ENCODE results near the gene PRSS22.

The PRSS22 gene

GRCh38 chr16:2848933-2849725, 8.8 kb downstream of the PRSS22 start:
- no peak for DNase-seq

GRCh38 chr16:2846511-2847310, 11.3 kb downstream of the PRSS22 start:
- no peak for DNase-seq

DNA sequence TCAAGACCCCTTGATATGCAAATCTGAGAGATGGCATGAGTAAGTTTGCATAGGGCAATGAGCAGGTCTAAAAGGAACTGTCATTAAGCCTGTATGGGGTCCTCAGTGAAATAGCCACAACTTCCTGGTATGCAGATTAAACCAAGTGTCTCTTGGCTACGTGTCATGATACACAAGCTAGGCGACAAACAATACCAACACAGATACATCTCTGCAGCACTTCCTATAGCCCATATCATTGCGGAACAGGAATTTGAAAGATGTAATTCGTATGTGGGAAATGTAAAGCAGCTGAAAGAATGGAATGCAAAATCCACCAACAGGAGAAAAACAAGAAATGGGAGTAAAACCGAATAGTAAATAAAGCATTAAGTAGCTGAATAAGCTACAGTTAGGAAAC, 12.9 kb downstream of the PRSS22 start:
- DNase-seq = no peak

- no peak for DNase-seq
These were observed 14.4 kb downstream of the PRSS22 start for GRCh38 chr16:2843526-2843925.

DNA sequence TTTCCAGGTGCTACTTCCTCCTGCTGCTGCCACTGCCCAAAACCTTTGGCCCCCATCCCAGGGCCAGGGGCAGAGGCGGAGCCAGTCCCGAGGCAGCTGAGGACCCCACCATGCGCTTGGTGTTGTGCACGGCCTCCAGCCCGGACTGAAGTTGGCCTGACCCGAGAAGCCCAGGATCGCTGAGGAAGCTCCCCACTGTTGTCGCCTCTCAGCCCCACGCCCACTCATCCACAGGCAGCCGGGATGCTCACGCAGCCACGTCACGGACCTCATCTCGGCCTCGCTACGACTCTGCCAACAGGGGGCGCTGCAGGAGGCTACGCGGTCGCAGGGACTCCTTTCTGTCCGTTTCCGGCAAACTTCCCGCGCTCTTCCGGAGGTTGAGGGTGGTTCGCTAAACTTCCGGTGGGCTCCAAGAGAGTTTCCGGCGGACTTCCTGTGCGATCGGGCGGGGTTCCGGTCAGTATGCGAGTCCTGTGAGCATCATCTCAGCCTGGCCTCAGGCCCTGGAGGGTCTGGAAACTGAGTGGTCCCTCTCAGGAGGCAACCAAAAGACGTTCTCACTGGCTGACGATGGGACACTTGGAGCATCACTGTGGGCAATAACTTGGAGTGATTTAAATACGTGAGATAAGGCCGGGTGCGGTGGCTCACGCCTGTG, 15.5 kb downstream of the PRSS22 start:
- no peak for DNase-seq

GRCh38 chr16:2841606-2842339, 16.2 kb downstream of the PRSS22 start:
- DNase-seq = no peak

- DNase-seq = no peak
These were observed 17.1 kb downstream of the PRSS22 start for GRCh38 chr16:2840914-2841313.

- DNase-seq = no peak
These were observed 18.1 kb downstream of the PRSS22 start for GRCh38 chr16:2839650-2840450.

GRCh38 chr16:2838928-2839327, 19.0 kb downstream of the PRSS22 start:
- peak; percentile 7 for DNase-seq

- no peak for DNase-seq
These were observed 21.1 kb downstream of the PRSS22 start for GRCh38 chr16:2836646-2837508.

DNA sequence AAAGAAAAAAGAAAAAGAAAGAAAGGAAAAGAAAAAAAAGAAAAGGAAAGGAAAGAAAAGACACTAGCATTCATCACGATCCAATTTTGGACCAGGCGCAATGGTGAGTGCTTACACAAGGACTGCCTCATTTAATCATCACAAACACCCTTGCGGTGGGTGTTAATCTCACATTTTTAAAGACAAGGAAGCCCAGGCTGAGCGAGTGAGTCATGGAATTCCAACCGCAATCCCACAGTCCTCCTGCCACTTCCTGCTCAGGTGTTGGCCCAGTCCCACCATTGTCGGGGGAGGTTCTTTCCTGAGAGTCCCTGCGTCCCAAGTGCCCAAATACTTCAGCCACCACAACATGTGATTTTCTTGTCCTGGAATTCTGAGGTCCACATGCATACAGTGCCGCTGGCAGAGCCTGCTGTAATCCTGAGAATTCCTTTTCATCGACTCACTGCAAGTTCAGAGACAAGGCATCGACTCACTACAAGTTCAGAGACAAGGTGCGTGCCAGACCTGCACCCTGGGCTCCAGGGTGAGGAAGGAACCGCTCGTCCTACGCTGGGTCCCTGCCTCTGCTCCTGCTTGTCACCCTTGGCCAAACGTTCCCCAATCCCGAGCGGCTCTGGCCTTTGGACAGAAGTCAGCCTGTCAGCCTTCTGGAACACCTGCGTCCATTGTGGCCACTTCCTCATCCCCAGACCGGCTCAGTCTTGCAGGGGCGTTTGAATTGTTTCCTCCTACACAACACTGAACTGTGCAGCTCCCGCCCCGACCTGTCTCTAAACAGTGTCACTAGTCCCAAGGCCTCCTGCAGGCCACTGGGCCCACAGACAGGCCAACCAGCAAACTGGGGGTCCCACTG, 22.1 kb downstream of the PRSS22 start:
- DNase-seq = no peak

DNA sequence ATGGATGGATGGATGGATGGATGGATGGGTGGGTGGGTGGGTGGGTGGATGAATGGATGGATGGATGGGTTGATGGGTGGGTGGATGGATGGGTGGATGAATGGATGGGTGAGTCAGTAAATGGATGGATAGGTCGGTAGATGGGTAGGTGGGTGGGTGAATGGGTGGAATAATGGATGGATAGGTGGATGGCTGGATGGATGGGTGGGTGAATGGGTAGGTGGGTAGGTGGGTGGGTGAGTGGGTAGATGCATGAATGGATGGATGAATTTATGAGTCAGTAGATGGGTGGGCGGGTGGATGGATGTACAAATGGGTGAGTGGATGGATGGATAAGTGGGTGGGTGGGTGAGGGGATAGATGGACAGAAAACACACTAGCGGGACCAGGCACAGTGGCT, 23.0 kb downstream of the PRSS22 start:
- DNase-seq = no peak

GRCh38 chr16:2833776-2834175, 24.2 kb downstream of the PRSS22 start:
- no peak for DNase-seq

- DNase-seq = no peak
These were observed 26.8 kb downstream of the PRSS22 start for GRCh38 chr16:2831203-2831602.

DNA sequence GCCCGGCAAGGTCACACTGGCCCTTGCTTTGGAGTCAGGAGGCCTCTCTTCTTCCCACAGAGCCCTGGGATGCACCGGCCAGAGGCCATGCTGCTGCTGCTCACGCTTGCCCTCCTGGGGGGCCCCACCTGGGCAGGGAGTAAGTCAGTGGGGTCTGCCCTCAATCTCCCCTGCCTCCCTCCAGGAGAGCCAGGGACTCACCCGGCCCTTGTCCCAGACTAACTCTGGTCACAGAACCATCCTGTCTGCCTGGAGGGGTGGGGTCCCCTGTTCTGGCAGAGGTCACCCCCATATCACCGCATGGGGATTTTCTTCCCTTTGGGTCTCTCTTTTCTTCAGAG, 27.6 kb downstream of the PRSS22 start:
- no peak for DNase-seq

GRCh38 chr16:2829501-2830354, 28.2 kb downstream of the PRSS22 start, which contains the start of gene ZG16B:
Gene ZG16B (plus strand): TSS chr16:2830303. CDS start chr16:2830442, 139 bp downstream.
- no peak for DNase-seq

- DNase-seq = no peak
These were observed 29.0 kb downstream of the PRSS22 start for GRCh38 chr16:2828876-2829430.

GRCh38 chr16:2828521-2828840, 29.5 kb downstream of the PRSS22 start:
- DNase-seq = no peak
